HG03139 (cell line): ENCODE results near the gene DLGAP1.

Experiments used
- ATAC-seq: cut with Tn5 transposase; IDR thresholded peaks from one replicate; pipeline ENCODE4 v1.9.1; 2021; ENCODE audit not compliant: unreplicated experiment

The DLGAP1 gene

GRCh38 chr18:3836483-3837335, 618.4 kb downstream of the DLGAP1 start:
- ATAC-seq = no peak

- no peak for ATAC-seq
These were observed 623.0 kb downstream of the DLGAP1 start for GRCh38 chr18:3832025-3832638.

GRCh38 chr18:3830604-3831003, 624.5 kb downstream of the DLGAP1 start:
- no peak for ATAC-seq

GRCh38 chr18:3827236-3827845, 627.8 kb downstream of the DLGAP1 start:
- ATAC-seq = no peak

- no peak for ATAC-seq
These were observed 629.1 kb downstream of the DLGAP1 start for GRCh38 chr18:3826021-3826420.

GRCh38 chr18:3824101-3824500, 631.0 kb downstream of the DLGAP1 start:
- no peak for ATAC-seq

- ATAC-seq = no peak
These were observed 632.0 kb downstream of the DLGAP1 start for GRCh38 chr18:3823073-3823472.

GRCh38 chr18:3821524-3821923, 633.6 kb downstream of the DLGAP1 start:
- ATAC-seq = no peak

- no peak for ATAC-seq
These were observed 635.1 kb downstream of the DLGAP1 start for GRCh38 chr18:3819961-3820360.

- ATAC-seq = no peak
These were observed 638.3 kb downstream of the DLGAP1 start for GRCh38 chr18:3816610-3817363.

GRCh38 chr18:3815991-3816390, 639.1 kb downstream of the DLGAP1 start:
- ATAC-seq = no peak

- no peak for ATAC-seq
These were observed 640.3 kb downstream of the DLGAP1 start for GRCh38 chr18:3814816-3815215.

GRCh38 chr18:3810296-3810695, 644.8 kb downstream of the DLGAP1 start:
- ATAC-seq = no peak

GRCh38 chr18:3808985-3809780, 645.9 kb downstream of the DLGAP1 start:
- ATAC-seq = no peak

- no peak for ATAC-seq
These were observed 648.5 kb downstream of the DLGAP1 start for GRCh38 chr18:3806656-3807055.

- ATAC-seq = no peak
These were observed 650.8 kb downstream of the DLGAP1 start for GRCh38 chr18:3804336-3804735.

GRCh38 chr18:3803350-3803749, 651.8 kb downstream of the DLGAP1 start:
- ATAC-seq = no peak

- no peak for ATAC-seq
These were observed 655.6 kb downstream of the DLGAP1 start for GRCh38 chr18:3799515-3799914.

- ATAC-seq = no peak
These were observed 657.1 kb downstream of the DLGAP1 start for GRCh38 chr18:3798032-3798431.

GRCh38 chr18:3796434-3796833, 658.7 kb downstream of the DLGAP1 start:
- ATAC-seq = no peak
